ENCODE results near the gene CDC26. TPM values are rescaled to one million over a fixed set of nuclear protein-coding genes. Genes with fewer than 3 reads are reported as not detected.
A peak's percentile ranks its signal among the peaks of the same experiment; 100 is the strongest.
"Not testable (repeated sequence)": the region's sequence is repeated elsewhere in the genome, so short reads cannot be mapped to it uniquely, and the experiment has no call there.

CDC26 gene
- polyA plus RNA-seq, 1 donor = 20.3 TPM

GRCh38 chr9:113293285-113293878 lies 18.0 kb upstream of the CDC26 start:
- DNase-seq (ENCODE audit: low read depth) = no peak

- no peak for DNase-seq (ENCODE audit: low read depth)
Observed at GRCh38 chr9:113290052-113290607, 14.8 kb upstream of the CDC26 start.

GRCh38 chr9:113289091-113289490 lies 13.7 kb upstream of the CDC26 start:
- DNase-seq (ENCODE audit: low read depth) = no peak

DNA sequence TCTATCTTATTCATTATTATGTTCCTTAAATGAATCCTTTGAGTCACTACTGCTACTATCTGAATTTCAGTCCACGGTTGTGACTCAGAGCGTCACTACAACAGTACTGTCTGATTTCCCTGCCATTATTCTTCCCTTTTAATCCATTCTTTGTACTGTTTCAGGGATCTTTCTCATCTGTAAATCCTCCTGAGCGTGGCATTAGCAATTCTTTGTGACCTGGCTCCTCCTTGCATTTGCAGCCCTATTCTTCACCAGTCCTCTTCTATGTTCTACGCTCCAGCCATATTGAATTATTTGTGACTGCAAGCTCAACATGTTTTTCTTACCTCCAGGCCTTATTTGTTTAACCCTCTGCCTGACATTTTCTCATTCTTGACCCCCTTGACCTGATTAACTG lies 6.0 kb upstream of the CDC26 start:
- no peak for DNase-seq (ENCODE audit: low read depth)

DNA sequence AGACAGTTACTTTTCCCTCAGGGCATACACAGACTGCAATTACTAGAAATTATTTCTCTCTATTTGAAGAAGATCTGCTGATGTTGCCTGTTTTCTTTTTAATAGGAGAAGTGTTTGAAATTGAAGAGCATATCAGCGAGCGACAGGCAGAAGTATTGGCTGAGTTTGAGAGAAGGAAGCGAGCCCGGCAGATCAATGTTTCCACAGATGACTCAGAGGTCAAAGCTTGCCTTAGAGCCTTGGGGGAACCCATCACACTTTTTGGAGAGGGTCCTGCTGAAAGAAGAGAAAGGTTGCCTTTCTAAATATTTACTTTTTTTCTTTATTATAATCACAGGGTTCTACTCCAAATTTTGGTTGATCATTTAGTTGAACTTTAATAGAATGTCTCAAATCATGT lies 3.5 kb upstream of the CDC26 start:
- DNase-seq (ENCODE audit: low read depth) = no peak

DNA sequence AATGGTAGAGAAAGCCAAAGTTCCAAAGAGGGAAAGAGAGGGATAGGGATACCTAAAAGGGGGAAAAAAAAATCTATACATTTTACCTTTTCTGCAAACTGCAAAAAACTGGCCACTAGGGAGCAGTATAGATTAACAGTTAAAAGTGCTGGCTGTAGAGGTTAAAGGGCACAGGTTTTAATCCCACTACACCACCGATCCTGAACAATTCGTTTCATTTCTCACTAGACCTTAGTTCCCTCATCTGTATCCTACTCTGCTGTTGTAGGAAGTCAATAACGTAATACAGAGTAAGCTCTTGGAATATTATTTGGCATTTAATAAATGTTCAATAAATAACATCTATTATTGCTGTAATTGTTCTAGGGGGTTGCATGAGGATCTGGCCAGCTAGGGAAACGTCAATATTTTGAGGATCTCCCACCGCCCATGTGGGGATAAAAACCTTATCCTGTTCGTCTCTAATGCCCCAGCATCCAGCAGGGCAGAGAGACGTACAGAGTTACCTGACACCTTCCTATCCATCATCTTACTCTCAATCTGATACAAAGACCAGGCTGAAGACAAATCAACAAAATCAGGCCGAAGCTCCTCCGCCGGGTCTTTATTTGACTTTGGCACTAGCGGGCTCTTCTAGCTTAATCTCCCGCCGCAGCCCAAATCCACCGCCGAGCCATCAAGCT lies 757 bp downstream of the CDC26 start:
- peak; percentile 36 for DNase-seq (ENCODE audit: low read depth)

DNA sequence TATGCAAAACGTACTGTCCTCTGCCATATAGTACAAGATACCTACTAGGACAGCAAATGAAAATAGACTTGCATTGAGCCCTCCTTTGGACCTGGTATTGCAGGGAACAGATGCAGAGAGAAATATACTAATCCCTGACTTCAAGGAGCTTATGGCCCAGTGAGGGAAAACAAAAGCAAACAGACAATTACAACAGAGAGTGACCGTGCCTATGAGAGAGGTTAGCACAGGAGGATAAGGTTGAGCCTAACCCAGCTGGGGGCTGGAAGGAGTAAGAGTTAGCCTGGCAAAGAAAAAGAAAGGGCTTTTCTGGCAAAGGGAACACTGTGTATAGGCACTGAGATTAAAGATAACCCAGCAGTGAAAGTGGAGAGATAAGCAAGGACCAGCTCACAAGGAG lies 5.5 kb downstream of the CDC26 start:
- no peak for DNase-seq (ENCODE audit: low read depth)

DNA sequence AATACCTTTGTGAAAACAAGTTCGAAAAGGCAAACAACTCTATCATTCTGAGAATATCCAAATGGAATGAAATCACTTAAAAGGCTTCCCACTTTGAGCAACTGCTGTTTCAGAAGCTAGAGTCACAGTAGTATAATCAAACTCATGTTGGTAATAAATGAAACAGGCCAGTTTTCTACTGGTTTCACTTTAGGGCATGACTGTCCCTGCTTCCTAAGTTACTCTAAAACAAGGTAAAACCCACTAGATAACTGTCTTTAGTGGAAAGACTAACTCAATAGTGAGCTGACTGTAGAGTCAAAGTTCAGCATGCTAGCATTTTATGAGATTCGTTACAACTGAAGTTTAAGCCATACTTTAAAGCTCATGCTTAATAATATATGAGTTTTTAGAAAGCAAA lies 6.0 kb downstream of the CDC26 start:
- no peak for DNase-seq (ENCODE audit: low read depth)

- DNase-seq (ENCODE audit: low read depth) = no peak
Observed at GRCh38 chr9:113267911-113268566, 7.3 kb downstream of the CDC26 start.

DNA sequence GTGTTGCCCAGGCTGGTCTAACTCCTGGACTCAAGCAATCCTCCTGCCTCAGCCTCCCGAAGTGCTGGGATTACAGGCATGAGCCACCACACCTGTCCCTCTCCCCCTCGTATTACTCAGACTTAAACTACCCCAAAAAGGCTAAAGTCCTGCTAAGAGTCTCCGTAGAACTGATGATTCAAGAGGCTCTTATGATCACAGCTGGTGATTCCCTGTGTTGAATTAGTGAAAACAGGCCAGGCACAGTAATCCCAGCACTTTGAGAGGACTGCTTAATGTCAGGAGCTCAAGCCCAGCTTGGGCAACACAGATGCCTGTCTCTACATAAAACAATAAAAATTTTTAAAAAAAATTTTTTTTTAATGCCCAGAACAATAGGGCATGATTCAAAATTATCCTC lies 9.2 kb downstream of the CDC26 start:
- DNase-seq (ENCODE audit: low read depth) = no peak

- DNase-seq (ENCODE audit: low read depth) = no peak
Observed at GRCh38 chr9:113261917-113262671, 13.3 kb downstream of the CDC26 start.

DNA sequence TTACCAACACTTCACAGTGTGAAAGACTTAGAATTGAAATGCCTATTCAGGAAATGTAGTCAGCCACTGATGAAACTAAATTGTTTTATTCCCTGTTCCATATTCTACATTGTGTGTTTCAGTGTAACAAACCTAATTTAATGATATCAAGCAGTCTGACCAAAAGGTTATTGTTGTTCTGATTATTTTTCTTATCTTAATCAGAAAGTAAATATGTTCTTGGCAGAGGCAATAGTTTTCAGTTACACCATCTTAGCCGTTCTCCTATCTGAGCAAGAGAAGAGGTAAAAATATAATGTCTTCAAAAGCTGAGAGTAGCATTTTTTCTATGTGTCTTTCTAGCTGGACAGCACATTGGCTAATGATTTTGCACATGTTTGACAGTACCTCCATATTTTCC lies 17.1 kb downstream of the CDC26 start:
- DNase-seq (ENCODE audit: low read depth) = no peak

DNA sequence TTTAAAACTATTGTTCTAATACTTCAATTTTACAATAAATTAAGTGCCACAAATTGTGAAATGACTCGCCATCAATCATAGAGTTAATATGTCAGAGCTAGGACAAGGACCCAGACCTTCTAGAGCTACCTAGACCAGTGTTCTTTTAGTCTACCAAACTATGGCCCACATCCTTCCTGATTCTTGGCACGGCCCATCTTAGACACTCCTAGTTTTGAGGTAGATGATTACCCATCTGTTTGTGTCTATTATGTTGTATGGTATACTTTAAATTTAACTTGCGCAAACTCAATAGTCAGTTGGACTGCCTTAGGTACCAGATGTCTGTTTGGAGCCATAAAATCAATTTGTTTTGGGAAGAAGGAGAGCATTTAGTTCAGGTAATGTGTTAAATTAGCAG lies 17.5 kb downstream of the CDC26 start:
- no peak for DNase-seq (ENCODE audit: low read depth)

GRCh38 chr9:113255438-113255837 lies 19.9 kb downstream of the CDC26 start:
- DNase-seq (ENCODE audit: low read depth) = no peak

- no peak for DNase-seq (ENCODE audit: low read depth)
Observed at GRCh38 chr9:113254991-113255390, 20.4 kb downstream of the CDC26 start.

GRCh38 chr9:113250807-113251206 lies 24.6 kb downstream of the CDC26 start:
- no peak for DNase-seq (ENCODE audit: low read depth)

DNA sequence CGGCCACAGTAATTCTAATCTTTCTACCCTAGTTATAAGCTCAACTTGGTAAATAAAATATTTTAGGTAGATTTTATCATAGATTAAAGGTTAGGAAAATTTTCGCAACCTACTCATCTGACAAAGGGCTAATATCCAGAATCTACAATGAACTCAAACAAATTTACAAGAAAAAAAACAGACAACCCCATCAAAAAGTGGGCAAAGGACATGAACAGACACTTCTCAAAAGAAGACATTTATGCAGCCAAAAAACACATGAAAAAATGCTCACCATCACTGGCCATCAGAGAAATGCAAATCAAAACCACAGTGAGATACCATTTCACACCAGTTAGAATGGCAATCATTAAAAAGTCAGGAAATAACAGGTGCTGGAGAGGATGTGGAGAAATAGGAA lies 25.7 kb downstream of the CDC26 start:
- DNase-seq (ENCODE audit: low read depth) = not testable (repeated sequence)

DNA sequence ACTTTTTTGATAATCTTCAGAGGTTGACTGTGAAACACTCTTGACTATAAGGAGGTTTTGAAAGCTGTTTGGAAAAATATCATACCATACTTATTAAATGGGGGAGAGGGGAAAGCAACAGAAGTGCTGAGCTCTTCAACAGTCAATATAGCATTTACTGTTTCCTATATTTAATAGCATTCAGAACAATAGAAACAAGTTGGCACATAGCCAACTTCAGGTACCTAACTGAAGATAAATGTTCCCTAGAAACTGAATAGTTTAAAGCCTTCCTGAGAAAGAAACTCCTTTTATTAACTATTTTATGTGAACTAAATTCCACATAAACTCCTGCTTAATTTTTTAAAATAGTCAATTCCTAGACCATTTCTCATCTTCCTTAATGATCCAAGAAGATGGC lies 27.7 kb downstream of the CDC26 start:
- no peak for DNase-seq (ENCODE audit: low read depth)

DNA sequence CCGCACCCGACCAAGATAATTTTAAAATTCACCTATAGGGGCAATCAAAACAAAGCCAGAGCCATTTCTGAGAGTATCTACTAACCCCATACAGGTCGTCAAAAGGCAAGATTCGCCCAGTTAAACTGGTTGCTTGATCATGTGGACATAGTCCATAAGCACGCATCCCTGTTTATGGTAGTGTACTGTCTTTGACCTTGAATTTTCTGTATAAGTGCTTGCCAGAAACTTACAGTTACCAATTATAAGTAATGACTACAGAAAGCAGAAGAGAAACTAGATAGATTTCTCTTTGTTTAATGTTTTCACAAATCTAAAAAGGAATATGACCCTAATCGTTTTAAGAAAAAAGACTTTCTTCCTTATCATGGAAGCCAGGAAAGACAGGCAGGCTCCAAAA lies 28.4 kb downstream of the CDC26 start:
- no peak for DNase-seq (ENCODE audit: low read depth)

- DNase-seq (ENCODE audit: low read depth) = no peak
Observed at GRCh38 chr9:113245894-113246293, 29.5 kb downstream of the CDC26 start.

- no peak for DNase-seq (ENCODE audit: low read depth)
Observed at GRCh38 chr9:113244556-113244955, 30.8 kb downstream of the CDC26 start.

- DNase-seq (ENCODE audit: low read depth) = no peak
Observed at GRCh38 chr9:113241161-113241560, 34.2 kb downstream of the CDC26 start.
